Fibroblast of gingiva (primary cell): ENCODE measurements around the gene PNRC2.

Experiments used
- DNase-seq: peaks from one replicate; pipeline ENCODE4 v3.0.0-alpha.2; 2011; ENCODE audit warnings: low read depth

PNRC2 gene, protein sequence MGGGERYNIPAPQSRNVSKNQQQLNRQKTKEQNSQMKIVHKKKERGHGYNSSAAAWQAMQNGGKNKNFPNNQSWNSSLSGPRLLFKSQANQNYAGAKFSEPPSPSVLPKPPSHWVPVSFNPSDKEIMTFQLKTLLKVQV

GRCh38 chr1:23959461-23960290, at the start of gene PNRC2:
Gene PNRC2, plus strand, starts transcription at chr1:23959828. Its CDS starts 1,630 bp downstream, at chr1:23961458.
- peak; percentile 96 for DNase-seq

- DNase-seq = no peak
Observed at GRCh38 chr1:23910144-23910543, 49.5 kb upstream of the PNRC2 start.

GRCh38 chr1:23910553-23911246, 48.9 kb upstream of the PNRC2 start:
- DNase-seq = no peak

DNA sequence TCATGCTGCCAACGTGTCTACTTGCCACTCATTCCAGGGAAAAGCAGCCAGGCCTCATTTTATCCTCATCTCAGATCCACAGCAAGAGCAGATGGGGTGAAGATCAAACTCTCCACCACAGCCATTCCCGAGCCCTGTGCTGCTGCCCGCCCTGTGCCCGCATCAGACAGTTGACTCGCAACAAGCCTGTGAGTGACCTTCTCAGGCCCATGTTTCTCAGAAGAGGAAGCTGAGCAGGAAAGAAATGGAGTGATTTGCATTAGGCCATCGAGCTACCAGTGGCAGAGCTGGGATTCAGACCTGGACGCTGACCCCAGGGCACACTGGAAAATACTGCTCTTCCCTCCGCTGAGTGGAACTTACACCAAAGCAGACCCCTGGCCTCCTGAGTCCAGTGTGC, 47.7 kb upstream of the PNRC2 start:
- DNase-seq = no peak

DNA sequence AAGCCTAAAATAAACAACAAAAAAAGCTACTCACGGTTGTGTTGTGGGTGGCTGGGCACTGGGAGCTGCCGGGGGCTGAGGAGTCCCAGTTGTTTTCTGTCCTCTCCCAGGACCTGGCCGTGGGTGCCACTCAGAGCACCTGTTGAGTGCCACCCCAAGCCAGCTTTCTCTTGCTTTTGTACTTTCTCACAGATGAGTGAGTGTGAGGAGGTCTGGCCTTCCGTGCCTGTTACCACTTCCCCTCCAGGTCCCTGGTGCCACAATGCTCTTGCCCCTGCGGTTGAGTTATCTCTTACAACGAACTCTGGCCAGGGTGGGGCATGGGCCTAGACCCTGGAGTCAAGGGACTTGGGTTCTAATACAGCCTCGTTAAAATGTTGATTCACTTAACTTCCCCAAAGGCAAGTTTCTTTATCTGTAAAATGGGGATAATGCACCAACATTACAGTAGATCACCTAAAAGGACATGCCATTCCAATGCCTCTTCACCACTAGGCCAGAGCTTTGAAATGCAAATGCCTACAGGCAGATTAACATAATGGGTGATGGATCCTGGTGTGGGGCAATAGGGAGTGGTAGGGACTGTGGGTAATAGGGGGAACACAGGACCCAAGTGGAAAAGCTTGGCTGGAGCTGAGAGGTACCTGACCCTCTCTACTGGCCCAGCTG, 46.3 kb upstream of the PNRC2 start, which contains the start of gene CNR2:
Gene CNR2, minus strand, starts transcription at position 151 of the 669 bp plus-strand sequence. CDS start 37,745 bp downstream, outside the sequence.
- DNase-seq = no peak

DNA sequence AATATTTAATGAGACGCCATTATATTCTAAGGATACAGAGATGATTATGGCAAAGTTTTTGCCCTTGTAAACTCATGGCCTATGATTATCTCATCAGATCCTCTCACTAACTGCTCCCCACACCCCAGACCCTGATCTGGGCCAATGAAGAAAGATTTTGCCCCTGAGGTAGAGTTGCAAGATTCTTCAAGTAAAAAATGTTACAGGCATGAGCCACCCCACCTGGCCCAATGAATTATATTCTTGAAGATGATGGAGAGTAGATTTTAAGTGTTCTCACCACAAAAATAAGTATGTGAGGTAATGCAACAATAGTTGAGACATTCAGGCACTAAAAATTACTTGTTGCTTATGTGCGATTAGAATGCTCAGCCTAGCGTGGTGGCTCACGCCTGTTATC, 44.7 kb upstream of the PNRC2 start:
- DNase-seq = no peak

- DNase-seq = no peak
Observed at GRCh38 chr1:23915466-23915865, 44.2 kb upstream of the PNRC2 start.

GRCh38 chr1:23916209-23917131, 43.2 kb upstream of the PNRC2 start:
- DNase-seq = peak; percentile 56

- no peak for DNase-seq
Observed at GRCh38 chr1:23922321-23922943, 37.2 kb upstream of the PNRC2 start.

DNA sequence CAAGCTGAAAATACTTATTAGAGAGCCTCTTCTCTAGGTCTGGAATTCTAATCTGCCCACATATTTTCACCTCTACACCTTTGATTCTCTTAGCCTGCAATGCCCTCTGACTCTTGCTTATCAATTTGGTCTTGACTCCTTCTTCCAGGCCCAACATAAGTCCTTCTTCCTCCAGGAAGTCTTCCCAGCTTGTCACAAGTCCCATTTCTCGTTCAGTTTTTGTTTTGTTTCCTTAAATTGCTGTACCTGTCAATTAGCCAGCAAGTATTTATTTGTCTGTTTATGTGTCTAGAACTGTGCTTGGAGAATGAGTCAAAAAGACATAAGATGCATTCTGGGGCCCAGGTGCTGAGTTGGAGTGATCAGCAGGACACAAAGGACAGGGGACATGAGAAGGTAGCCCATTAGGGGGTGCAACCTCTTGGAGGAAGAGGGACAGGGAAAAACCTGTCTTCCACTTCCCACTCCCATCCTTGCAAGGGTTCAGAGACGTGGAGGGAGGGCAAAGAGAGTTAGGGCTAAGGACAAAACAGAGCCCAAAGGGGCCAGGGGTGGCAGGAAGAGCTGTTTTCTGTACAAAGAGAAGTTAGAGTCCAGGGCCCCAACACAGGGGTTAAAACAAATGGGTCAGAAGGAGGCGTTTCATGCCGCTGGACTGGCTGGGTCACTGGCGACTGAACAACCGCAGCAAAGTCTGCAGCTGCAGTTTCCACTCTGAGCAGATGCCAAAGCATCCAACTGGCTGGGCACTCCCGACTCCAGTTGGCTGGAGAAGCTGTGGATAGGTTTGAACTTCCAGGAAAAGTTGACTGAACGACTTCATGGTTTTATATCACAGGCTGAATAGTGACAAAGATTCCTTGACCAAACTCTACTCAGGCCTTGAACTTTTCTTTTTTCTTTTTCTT, 35.8 kb upstream of the PNRC2 start:
- peak; percentile 22 for DNase-seq

GRCh38 chr1:23924601-23925000, 35.0 kb upstream of the PNRC2 start:
- no peak for DNase-seq

- DNase-seq = no peak
Observed at GRCh38 chr1:23925279-23925678, 34.3 kb upstream of the PNRC2 start.

GRCh38 chr1:23927097-23927496, 32.5 kb upstream of the PNRC2 start:
- no peak for DNase-seq

GRCh38 chr1:23928789-23929188, 30.8 kb upstream of the PNRC2 start:
- DNase-seq = no peak

GRCh38 chr1:23930270-23930669, 29.4 kb upstream of the PNRC2 start:
- DNase-seq = no peak

DNA sequence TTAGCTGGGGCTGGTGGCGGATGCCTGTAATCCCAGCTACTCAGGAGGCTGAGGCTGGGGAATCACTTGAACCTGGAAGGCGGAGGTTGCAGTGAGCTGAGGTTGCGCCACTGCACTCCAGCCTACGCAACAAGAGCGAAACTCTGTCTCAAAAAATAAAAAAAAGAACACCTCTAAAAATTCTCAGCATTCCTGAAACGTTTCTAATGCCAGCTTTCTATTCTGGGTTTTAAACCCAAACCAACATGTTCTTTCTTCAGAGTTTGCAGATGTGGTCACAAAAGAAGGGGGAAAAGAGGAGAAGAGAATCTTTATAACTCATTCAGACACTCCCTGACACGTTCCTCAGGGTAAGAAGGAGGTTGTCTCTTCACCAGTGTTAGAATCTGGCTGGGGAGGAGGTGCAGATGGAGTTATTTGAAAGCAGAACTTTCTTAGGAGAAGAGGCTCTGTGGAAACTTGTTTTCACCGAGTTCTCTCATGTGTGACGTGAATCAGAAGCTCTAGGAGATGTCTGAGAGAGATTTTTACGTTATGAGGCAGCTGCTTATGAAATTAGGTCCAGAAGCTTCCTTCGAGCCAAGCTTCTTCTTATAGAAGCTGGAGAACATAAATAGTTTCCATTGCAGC, 28.7 kb upstream of the PNRC2 start:
- DNase-seq = peak; percentile 90

GRCh38 chr1:23931491-23931880, 28.1 kb upstream of the PNRC2 start:
- DNase-seq = no peak

DNA sequence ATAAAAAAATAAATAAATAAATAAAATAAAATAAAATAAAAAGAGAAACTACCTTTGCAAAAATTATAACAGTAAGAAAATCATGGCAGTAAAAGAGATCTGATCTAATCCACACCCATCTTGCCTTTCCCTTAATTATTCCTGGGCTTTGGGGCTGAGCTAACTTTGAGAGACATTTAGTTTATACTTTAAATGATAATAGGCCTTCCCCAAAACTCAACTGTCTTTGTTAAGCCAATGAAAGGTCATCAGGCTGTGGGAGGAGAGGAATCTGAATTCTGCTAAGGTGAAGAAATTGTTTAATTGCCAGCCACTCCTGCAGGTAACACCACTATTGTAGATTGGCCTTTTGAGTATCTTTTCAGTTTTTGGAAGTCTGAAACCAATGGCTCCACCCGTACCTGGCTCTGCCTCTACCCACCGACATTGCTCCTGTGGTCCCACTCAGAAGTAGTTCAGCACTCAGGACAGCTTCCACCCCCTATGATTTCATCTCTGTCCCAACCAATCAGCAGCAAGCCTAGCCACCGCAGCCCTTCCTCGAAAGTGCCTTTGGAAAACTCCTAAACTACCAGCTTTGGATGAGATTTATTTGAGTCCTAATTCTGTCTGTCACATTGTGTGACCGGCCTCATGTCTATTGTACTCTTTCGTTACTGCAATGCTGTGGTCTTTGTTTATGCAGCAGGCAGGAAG, 23.0 kb upstream of the PNRC2 start:
- no peak for DNase-seq

DNA sequence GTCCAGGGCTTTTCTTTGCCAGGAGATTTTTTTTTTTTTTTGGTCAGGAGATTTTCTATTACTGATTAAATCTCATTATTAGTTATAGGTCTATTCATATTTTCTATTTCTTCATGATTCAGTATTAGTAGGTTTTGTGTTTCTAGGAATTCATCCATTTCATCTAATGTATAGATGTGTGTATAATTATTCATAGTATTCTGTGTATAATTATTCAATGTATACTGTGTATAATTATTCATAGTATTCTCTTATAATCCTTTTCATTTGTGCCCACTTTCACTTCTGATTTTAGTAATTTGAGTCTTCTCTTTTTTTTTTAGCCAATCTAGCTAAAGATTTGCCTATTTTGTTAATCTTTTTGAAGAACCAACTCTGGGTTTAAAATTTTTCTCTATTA, 12.3 kb upstream of the PNRC2 start:
- DNase-seq = no peak
